GM21825 (cell line): ENCODE results near the gene ST6GALNAC1.
"Not testable (repeated sequence)": the region's sequence is repeated elsewhere in the genome, so short reads cannot be mapped to it uniquely, and the experiment has no call there.

Experiments
- ATAC-seq: cut with Tn5 transposase; IDR thresholded peaks from one replicate; pipeline ENCODE4 v1.9.1; 2021; ENCODE audit warnings: mild to moderate bottlenecking, moderate library complexity; ENCODE audit not compliant: unreplicated experiment

ST6GALNAC1 gene

DNA sequence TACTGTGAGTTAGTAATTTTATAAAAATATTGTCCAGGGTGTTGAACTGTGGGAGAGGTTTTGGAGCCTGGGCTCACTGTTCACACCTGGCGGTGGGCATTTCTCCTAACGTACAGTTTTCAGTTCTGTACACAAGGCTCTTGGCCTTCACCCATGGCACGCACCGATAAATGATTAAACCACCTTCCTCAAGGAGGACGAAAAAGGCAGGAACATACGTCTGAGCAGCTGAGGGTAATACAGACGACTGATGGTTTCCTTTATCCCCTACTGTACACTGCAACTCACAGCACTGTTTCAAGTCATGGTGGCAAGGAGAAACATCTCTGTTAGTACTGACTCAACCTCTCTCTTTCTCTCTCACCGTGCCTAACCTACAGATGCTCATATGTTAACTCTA is 1.4 kb upstream of the ST6GALNAC1 start:
- no peak for ATAC-seq

- ATAC-seq, result no peak
These were observed 563 bp downstream of the ST6GALNAC1 start for GRCh38 chr17:76642994-76643393.

GRCh38 chr17:76642032-76642561 is 1.5 kb downstream of the ST6GALNAC1 start:
- no peak for ATAC-seq

GRCh38 chr17:76641501-76641900 is 2.1 kb downstream of the ST6GALNAC1 start:
- ATAC-seq, result no peak

DNA sequence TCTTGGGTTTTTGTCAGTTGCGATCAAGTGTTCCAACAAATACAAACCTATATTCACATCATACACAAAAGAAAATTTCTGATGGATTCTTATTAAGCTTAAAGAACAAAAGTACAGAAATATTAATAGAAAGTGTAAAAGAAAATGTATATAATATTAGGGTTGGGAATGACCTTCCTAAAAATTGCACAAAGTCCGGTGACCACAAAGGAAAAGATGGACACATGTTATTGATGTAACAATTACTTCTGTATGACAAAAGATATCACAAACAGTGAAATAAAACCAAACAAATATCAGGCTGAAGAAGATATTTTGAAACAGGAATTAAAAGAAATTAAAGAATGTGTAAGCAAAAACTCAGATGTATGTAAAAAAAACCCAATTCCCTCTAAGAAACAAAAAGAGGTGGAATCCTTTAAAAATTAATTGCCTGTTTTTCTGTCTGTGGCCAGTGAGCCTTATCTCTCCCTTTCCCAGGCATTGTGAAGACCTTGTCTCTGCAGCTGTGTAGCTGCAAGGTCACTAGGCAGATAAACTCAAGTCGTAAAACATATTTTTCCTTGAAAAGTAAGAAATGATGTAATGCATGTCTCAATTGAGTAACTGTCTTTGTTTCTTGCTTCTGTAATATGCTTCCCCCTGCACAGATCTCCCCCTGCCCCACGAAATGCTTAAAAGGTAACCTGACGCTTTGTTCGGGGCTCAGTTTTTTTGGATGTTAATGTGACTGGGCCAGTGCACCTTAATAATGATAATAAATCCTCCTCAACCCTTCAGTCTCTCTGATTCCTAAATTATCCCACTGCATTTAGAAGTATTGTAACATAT is 2.8 kb downstream of the ST6GALNAC1 start:
- no peak for ATAC-seq

DNA sequence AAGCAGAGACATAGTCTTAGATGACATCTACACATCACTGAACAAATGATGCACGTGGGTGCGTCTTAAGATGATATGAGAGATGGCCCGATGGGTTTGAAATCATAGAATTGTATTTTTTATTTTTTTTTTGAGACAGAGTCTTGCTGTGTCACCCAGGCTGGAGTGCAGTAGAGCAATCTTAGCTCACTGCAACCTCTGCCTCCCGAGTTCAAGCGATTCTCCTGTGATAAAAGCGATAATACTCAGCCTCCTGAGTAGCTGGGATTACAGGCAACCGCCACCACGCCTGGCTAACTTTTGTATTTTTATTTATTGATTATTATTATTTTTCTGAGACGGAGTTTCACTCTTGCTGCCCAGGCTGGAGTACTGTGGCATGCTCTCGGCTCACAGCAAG is 5.3 kb downstream of the ST6GALNAC1 start:
- ATAC-seq, result no peak

DNA sequence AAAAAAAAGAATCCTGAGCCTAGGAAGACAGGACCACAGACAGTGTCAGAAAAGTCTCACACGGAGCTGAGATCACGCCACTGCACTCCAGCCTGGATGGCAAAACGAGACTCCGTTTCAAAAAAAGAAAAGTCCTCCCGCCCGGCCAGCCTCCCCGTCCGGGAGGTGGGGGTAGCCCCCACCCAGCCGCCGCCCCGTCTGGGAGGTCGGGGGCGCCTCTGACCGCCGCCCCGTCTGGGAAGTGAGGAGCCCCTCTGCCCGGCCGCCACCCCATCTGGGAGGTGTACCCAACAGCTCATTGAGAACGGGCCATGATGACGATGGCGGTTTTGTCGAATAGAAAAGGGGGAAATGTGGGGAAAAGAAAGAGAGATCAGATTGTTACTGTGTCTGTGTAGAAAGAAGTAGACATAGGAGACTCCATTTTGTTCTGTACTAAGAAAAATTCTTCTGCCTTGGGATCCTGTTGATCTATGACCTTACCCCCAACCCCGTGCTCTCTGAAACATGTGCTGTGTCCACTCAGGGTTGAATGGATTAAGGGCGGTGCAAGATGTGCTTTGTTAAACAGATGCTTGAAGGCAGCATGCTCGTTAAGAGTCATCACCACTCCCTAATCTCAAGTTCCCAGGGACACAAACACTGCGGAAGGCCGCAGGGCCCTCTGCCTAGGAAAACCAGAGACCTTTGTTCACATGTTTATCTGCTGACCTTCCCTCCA is 6.9 kb downstream of the ST6GALNAC1 start:
- ATAC-seq, result not testable (repeated sequence)

DNA sequence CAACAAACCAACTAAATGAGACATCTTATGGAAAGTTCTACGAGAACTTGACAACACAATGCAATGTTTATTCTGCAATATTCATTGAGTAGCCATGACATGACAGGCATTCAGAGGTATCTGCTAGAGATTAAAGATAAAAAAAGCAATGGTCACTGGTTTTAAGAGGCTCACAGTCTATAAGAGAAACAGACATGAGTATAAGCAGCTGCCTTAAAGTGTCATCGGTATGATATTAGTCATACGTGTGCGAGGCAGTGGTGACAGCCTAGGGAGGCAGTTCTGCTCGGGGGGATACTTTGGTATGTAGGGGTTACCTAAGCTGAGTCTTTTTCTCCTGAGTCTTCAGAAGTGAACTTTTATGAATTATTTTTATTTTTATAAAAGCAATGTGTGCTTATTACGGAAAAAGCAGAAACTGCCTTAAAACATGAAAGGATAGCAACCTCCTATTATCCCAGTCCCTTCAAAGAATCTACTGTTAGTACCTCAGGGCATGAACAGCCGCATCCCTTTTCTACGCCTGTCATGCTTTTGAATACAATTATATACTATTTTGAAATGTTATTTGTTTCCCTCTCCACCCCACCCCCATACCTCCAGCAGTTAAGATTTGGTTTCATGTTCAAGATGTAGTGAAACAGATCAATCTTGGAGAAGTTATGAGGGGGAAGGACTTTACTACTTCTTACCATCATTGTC is 7.7 kb downstream of the ST6GALNAC1 start:
- ATAC-seq, result no peak

DNA sequence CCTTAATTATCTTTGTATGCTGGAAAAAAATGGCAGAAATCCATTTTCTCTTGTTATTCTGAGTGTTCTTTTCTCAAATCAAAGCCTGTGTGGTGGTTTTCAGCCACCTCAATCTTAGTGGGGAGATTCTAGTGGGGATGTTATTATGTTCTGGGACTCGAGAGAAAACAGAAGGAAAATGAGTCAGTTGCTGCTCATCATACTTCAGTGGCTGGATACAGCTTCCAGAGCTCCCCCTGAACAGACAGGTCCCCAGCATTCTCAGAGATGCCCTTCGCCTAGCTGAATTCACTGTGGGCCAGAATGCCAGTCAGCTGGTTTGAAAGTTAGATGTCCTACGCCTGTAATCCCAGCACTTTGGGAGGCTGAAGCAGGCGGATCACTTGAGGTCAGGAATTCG is 8.5 kb downstream of the ST6GALNAC1 start:
- no peak for ATAC-seq

DNA sequence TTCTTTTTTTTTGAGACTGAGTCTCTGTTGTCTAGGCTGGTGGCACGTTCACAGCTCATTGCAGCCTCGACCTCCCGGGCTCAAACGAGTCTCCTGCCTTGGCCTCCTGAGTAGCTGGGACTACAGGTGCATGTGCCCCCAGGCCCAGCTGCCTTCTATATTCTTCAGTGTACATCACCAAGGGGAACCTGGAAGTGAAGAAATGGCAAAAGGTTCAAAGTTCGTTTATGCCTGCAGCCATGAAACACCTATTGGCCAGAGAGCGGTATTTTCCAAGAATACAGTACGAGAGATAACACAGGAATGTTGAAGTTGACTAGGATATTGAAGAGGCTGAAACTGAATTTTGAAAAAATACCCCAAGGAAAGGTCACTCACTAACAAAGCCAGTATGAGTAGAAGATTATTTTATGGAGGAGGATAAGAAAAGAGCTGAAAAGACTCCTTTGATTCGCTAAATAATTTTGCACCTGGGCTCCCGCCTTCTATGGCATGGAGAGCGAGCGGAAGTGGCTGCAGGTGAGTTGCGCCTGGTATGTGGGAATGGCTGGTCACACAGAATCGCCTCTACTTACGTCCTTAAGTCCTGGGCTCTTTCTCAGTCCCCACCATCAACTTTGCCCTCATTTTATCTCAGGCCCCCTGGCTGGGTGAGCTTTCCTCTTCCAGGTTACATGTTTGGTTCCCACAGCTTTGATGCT is 9.8 kb downstream of the ST6GALNAC1 start:
- no peak for ATAC-seq

GRCh38 chr17:76631821-76632565 is 11.6 kb downstream of the ST6GALNAC1 start:
- ATAC-seq, result no peak

GRCh38 chr17:76630151-76630550 is 13.4 kb downstream of the ST6GALNAC1 start:
- ATAC-seq, result no peak

GRCh38 chr17:76627510-76627909 is 16.0 kb downstream of the ST6GALNAC1 start:
- ATAC-seq, result no peak

- no peak for ATAC-seq
These were observed 17.1 kb downstream of the ST6GALNAC1 start for GRCh38 chr17:76626442-76626841.

- no peak for ATAC-seq
These were observed 18.1 kb downstream of the ST6GALNAC1 start for GRCh38 chr17:76625496-76625895.

DNA sequence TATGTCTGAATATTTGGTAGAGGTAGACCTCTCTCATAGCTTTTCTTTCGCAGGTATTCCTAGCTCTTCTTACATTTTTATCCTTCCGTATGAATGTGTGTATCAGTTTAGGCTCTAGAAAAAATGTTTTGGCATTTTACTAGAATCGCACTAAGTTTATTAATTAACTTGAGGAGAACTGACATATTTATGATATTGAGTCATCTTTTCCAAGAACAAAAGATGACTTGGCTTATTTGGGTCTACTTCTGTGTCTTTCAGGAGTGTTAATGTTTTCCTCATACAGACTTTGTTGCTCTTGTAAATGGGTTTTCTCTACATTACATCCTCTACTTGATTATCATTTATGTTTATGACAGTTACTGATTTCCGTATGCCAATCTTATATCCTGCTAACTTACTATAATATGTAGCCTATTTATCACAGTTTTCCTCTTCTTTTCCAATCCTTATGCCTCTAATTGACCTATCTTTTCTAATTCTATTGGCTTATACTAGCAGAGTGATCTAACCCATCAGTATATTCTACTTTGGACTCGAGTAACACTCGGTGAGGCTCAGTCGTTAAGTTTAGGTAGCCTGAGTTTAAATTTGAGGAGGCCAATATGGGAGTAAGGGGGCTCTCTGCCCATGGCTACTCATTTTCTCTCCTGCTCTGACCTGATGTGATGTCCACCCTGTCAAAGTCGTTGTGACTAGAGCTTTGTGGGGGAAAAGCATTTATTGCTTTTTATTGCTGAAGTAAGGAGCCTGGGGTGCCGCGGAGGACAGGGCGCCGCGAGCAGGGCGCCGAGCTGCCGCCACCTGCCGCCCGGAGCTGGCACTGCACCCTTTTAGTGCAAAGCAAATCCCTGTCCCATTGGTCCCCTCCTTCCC is 20.0 kb downstream of the ST6GALNAC1 start:
- no peak for ATAC-seq

GRCh38 chr17:76617838-76618237 is 25.7 kb downstream of the ST6GALNAC1 start:
- ATAC-seq, result no peak

GRCh38 chr17:76614912-76615617 is 28.5 kb downstream of the ST6GALNAC1 start:
- no peak for ATAC-seq
